Measurements from ENCODE around the gene PEX10.

Gene PEX10

GRCh38 chr1:2374252-2375155 is 37.9 kb downstream of the PEX10 start:
- no peak for DNase-seq (ENCODE audit: low spot score)

GRCh38 chr1:2373551-2374251 is 38.7 kb downstream of the PEX10 start:
- DNase-seq (ENCODE audit: low spot score): no peak

- no peak for DNase-seq (ENCODE audit: low spot score)
Observed at GRCh38 chr1:2372551-2373490, 39.5 kb downstream of the PEX10 start.

GRCh38 chr1:2368053-2368744 is 44.2 kb downstream of the PEX10 start:
- no peak for DNase-seq (ENCODE audit: low spot score)

GRCh38 chr1:2363847-2364513 is 48.4 kb downstream of the PEX10 start:
- DNase-seq (ENCODE audit: low spot score): no peak

- no peak for DNase-seq (ENCODE audit: low spot score)
Observed at GRCh38 chr1:2360588-2361364, 51.6 kb downstream of the PEX10 start.

- DNase-seq (ENCODE audit: low spot score): no peak
Observed at GRCh38 chr1:2358651-2359640, 53.4 kb downstream of the PEX10 start.

GRCh38 chr1:2358072-2358471 is 54.3 kb downstream of the PEX10 start:
- DNase-seq (ENCODE audit: low spot score): no peak

- no peak for DNase-seq (ENCODE audit: low spot score)
Observed at GRCh38 chr1:2356911-2357845, 55.2 kb downstream of the PEX10 start.

- no peak for DNase-seq (ENCODE audit: low spot score)
Observed at GRCh38 chr1:2356401-2356800, 56.0 kb downstream of the PEX10 start.

- DNase-seq (ENCODE audit: low spot score): no peak
Observed at GRCh38 chr1:2355373-2356261, 56.7 kb downstream of the PEX10 start.

GRCh38 chr1:2354511-2355372 is 57.6 kb downstream of the PEX10 start:
- no peak for DNase-seq (ENCODE audit: low spot score)
